Epithelial cell of proximal tubule (primary cell): ENCODE results near the gene APP. TPM values are rescaled to one million over a fixed set of nuclear protein-coding genes. Genes with fewer than 3 reads are reported as not detected.

Experiments used
- DNase-seq: peaks from one replicate; pipeline ENCODE4 v3.0.0-alpha.2; 2011; ENCODE audit warnings: low read depth
- H3K4me3 ChIP-seq: 2 replicates; pipeline ENCODE4 v1.5.1; 2011; ENCODE audit warnings: low read depth, mild to moderate bottlenecking, low read length
- total RNA-seq: library from RNA; depleted of rRNA; stranded (reverse); fragments of >200 nt; gene quantifications from 2 replicates; pipeline ENCODE4 v1.2.3, GENCODE V29; 2015
- TF ChIP-seq, protein P1 (sequence below): conservative IDR thresholded peaks from 2 replicates; pipeline ENCODE4 v1.5.1; 2012; ENCODE audit warnings: low read depth, mild to moderate bottlenecking, low read length

The APP gene
- total RNA-seq, 1 donor from 2014 or later: 510 TPM

DNA sequence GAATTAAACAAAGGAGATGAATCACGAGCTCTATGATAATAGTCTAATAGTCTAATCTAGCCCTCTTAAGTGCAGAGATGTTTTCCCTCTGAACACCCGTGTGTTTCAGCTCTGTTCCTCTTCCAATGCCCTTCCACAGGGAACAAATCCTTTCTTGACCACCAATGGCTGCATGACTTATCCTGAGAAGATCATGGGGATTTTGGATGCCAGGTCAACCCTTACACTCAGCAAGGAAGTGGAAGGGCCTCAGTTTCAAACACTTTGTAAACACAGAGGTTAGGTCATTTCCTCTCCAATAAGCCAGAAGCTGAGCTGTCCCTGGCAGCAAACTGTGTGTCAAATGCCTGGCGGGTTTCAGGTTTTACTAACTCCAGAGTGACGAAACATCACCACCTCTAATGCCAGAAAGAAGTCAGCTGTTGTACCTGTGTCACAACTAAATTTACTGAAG, 235.8 kb downstream of the APP start:
- no peak overlapping the region for H3K4me3 ChIP-seq
- DNase-seq: peak; percentile 93
- TF ChIP-seq, protein P1, sequence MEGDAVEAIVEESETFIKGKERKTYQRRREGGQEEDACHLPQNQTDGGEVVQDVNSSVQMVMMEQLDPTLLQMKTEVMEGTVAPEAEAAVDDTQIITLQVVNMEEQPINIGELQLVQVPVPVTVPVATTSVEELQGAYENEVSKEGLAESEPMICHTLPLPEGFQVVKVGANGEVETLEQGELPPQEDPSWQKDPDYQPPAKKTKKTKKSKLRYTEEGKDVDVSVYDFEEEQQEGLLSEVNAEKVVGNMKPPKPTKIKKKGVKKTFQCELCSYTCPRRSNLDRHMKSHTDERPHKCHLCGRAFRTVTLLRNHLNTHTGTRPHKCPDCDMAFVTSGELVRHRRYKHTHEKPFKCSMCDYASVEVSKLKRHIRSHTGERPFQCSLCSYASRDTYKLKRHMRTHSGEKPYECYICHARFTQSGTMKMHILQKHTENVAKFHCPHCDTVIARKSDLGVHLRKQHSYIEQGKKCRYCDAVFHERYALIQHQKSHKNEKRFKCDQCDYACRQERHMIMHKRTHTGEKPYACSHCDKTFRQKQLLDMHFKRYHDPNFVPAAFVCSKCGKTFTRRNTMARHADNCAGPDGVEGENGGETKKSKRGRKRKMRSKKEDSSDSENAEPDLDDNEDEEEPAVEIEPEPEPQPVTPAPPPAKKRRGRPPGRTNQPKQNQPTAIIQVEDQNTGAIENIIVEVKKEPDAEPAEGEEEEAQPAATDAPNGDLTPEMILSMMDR: no peak

DNA sequence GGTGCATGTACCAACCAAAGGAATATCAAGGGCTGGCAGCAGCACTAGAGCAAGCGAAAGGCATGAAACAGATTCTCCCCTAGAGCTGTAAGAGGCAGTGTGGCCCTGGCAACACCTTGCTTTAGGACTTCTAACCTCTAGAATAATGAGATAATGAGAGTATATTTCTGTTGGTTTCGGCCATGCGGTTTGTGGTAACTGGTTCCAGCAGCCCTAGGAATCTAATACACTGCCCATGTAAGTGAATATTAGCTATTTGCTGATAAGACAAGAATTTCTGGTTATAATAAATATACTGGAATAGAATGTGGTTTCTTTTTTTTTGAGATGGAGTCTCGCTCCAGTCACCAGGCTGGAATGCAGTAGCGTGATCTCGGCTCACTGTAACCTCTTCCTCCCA, 236.4 kb downstream of the APP start:
- TF ChIP-seq, protein P1: no peak
- DNase-seq: no peak
- H3K4me3 ChIP-seq: no peak overlapping the region

DNA sequence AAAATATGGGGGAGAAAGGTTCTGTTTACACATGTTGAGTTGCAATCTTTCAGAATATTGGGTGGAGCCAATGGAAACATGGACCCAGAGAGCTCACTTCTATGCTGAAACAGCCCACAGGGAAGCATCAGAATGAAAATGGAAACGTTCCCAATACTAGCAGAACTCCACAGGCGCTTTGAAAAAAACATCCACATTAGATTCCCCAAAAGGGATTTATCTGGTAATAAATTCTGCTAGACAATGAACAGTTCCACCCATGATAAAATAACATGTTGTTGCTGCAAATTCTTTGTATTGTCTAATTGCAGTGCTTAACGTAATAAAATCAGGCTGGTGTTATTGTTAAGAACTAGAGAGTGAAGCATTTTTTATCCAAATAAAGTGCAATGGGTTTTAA, 238.8 kb downstream of the APP start:
- H3K4me3 ChIP-seq: no peak overlapping the region
- DNase-seq: no peak
- TF ChIP-seq, protein P1: no peak

DNA sequence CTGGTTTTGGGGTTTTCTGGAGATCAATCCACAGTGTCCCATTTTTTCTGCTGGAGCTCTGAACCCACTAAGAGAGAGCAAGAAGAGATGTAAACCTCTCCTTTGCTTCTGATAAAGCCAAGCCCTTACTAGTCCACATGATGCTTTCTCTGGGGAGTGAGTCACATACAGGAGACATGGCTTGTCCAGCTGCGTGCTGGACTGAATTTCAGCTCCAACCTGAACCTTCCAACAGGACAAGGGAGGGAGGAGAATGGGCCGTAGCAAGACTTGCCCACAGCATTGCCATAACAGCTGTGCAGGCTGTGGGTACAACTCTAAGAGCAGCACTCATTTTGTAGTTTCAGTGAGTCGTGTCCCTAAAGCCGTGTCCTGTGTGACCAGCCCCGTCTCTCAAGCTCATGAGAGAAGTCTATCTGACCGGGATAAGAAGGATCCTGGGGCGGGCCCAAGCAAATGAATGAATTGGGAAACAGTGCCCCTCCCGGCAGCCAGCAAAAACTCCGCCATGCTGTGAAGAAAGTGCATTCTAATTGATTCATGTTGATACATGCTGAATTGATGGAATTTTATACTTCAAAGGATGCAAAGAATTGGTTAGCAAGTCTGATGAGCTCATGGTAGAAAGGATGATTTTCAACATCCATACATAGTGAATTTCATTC, 240.6 kb downstream of the APP start:
- TF ChIP-seq, protein P1: no peak
- no peak for DNase-seq
- no peak overlapping the region for H3K4me3 ChIP-seq

DNA sequence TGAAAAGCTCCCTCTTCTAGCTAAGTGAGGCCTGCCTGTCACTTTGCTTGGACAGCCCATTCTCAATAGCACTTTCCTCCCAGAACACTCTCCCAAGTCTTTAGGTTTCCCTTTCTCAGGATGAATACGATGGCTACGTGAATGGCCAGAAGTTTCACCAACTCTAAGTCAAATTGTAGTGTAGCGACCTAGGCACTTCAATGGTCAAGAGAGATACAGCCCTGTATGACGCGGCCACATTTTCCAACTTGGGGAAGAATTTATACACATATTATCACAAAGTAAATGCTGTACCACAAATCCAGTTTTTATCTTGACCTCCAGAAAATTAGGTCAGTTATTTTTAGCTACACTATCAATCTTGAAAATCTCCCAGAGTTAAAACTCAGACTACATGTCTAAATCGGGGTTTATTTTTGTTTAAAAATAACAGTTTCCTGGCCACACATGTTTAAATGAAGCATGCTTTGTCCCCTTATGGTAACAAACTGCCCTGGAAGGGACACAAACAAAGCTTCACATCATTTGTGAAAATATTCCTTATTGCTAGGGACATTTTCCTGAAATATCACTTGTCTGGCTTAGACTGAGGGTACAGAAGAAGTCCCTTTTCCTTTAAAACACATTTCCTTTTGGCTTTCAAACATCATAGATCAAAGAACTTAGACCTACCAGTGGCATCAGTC, 243.2 kb downstream of the APP start:
- DNase-seq: no peak
- no peak overlapping the region for H3K4me3 ChIP-seq
- TF ChIP-seq, protein P1: no peak

DNA sequence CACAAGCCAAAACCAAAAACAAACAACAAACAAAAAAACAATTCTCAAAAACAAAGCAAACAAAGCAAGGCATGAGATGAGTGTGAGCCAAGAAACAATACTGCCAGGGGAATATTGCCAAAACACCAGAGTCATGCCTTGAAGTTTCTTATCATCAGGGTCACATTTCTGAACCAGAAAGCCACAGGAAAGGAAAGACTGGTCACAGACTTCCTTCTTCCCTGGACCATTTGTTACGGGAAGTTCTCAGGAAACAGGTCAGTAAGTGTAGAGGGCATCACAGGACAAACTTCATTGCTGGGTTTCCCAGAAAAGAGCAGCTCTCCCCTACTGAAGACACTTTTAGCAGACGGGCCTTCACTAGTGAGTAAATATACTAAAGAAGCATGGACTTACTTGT, 244.6 kb downstream of the APP start:
- TF ChIP-seq, protein P1: no peak
- no peak for DNase-seq
- no peak overlapping the region for H3K4me3 ChIP-seq
